NOMO-1 treated with dmso at 0.1 percent for 144 hours (cell line): ENCODE measurements around the gene AP1AR.
A peak's percentile ranks its signal among the peaks of the same experiment; 100 is the strongest.
"Not testable (repeated sequence)": the region's sequence is repeated elsewhere in the genome, so short reads cannot be mapped to it uniquely, and the experiment has no call there.

ENCODE experiments used
- DNase-seq: peaks from one replicate; lab custom pipeline; 2025; ENCODE audit not compliant: unreplicated experiment; lab: John Stamatoyannopoulos, UW

The AP1AR gene, protein sequence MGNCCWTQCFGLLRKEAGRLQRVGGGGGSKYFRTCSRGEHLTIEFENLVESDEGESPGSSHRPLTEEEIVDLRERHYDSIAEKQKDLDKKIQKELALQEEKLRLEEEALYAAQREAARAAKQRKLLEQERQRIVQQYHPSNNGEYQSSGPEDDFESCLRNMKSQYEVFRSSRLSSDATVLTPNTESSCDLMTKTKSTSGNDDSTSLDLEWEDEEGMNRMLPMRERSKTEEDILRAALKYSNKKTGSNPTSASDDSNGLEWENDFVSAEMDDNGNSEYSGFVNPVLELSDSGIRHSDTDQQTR

DNA sequence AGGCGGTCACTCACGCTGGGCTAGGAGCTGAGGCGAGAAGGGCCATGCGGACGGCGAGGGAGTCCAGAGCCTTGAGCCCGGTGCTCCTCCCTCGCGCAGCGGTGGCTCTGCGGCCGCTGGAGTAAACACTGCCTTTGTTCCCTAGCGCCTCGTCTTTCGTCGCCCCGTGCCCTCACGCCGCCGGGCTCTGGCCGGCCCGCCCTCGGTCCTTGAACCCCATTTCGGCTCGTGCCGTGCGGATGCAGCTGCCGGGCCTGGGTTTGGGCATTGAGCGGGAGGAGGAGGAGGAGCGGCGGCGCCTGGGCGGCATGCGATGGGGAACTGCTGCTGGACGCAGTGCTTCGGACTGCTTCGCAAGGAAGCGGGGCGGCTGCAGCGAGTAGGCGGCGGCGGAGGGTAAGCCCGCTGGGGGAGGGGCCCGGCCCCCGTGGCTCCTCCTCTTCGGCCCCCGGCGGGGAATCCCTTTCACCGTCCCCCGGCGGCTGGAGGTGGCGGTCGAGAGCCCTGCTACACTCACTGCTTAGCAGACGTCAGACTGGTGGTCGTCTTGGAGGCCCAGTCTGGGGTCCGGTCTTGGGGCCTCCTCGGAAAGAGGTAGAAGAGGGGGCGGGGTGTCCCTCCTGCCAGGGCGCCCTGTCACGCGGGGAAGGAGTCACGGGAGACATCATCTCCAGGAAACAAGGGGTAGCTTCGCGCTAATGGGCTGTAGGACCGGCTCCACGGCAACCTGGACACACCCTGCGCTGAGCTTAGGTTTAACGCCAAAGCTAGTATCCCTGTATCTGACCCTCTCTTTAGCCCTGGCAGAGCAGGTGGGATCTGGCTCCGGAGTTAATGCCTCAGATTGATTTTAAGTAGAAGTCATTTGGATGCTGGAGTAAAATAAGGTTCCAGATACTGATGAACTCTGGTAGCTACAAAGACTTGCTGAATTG is at the start of gene AP1AR:
Gene AP1AR (plus strand): TSS at position 9 of the 935 bp plus-strand sequence. CDS start 305 bp downstream, at position 314.
- DNase-seq: peak; percentile 59

- DNase-seq: no peak
Observed at GRCh38 chr4:112182604-112183003, 49.0 kb upstream of the AP1AR start.

DNA sequence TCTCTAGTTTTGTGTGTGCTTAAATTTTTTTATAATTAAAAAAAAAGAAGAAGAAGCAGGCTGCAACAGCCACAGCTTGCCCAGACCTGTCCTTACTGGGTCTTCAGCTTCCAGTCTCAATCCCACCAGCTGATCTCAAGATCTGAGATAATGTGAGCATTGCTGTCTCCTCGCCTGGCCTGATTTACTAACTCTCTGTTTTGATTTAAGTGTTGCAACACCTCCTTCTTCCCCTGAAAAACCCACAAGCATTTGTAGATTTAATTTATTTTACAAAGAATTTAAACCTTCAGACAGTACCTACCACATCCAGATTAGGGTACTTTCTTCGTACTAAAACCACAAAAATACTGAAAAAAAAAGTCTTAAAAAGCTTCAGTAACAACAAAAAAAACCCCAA is 48.3 kb upstream of the AP1AR start:
- DNase-seq: peak; percentile 18

DNA sequence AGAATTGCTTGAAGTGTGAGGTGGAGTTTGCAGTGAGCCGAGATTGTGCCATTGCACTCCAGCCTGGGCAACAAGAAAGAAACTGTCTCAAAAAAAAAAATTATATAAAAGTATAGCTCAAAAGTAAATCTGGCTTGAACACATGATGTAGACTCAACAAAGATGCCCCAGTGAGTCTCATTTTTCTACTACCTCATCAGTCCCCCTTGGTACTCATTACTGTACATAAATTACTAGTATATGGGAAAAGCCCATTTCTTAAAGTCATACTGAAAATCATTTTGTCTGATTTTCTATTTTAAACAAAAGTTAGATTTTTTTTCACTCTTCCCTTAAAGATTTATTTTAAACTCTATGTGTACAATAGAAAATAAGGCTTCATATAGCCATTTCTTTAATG is 47.1 kb upstream of the AP1AR start:
- no peak for DNase-seq

DNA sequence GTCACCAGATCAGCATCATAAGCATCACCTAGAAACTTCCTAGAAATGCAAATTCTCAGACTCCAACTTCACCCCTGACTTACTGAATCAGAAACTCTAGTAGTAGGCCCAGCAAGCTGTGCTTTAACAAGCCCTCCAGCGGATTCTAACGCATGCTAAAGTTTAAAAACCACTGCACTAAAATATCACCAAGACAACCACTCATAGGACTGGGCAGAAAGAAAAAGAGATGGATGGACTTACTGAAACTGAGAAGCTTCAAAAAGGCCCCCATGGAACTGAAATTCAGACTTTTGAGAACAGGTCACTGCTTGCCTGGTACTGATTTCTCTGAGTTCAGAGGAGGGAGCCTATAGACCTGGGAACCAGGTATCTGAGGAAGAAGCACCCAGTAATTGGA is 46.3 kb upstream of the AP1AR start:
- no peak for DNase-seq

DNA sequence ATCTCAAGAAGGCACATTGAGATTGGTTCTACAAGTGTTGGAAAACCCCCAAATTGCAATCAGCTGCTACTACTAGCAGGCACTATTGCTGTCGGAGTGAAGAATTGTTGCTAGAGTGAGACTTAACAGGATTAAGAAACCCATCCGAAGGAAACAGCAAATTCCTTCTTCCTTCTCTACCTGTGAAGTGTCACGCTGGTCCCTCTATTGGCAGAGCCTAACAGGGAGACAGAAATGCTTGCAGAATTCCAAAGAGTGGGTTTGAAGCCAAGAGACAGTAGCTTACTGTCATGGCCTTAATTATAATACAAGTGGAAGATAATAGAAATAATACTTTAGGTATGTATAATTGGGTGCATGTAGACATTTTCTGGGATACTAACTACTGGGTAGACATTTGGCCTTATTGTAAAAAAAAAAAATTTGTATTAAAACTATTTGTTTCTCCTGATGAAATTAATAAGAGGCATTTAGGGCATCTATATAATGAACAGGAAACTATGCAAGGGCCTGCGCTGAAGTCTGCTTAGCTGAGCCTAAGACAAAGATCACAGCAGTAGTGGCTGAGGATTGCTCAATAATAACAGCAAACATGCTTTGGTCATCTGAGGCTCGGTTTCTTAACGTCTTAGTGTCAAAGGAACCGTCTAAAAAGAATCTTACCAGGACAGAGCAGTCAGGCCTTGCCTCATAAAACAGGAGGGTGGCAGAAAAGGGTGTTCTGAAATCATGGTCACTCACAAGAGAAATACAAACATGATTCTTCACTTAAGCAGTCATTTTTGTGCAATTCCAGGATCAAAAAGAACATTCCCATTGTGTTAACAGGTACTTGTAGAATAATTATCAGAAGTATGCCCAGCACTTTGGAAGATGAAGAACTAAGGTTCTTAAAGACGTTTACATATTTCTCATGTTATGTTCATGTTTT is 45.6 kb upstream of the AP1AR start:
- peak; percentile 64 for DNase-seq

GRCh38 chr4:112189754-112190153 is 41.8 kb upstream of the AP1AR start:
- DNase-seq: no peak

GRCh38 chr4:112190684-112191083 is 40.9 kb upstream of the AP1AR start:
- DNase-seq: no peak

- DNase-seq: no peak
Observed at GRCh38 chr4:112196461-112196860, 35.1 kb upstream of the AP1AR start.

GRCh38 chr4:112199041-112199440 is 32.5 kb upstream of the AP1AR start:
- DNase-seq: no peak

GRCh38 chr4:112201915-112202505 is 29.6 kb upstream of the AP1AR start:
- no peak for DNase-seq

- no peak for DNase-seq
Observed at GRCh38 chr4:112203593-112203992, 28.0 kb upstream of the AP1AR start.

DNA sequence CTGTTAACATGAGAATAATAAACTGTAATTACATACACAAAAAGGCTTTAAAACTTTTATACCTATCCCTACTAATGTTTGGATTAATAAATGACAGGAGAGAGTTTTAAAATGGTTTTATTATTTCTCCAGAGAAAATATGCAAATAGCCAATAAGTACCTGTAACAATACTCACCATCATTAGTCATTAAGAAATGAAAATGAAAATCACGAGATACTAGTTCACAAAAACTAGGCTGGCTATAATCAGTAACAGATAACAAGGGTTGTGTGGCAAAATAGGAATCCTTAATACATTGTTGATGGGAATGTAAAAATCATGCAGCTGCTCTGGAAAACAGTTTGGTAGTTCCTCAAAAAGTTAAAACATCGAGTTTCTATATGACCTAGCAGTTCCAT is 25.2 kb upstream of the AP1AR start:
- DNase-seq: no peak

- not testable (repeated sequence) for DNase-seq
Observed at GRCh38 chr4:112208137-112209095, 23.2 kb upstream of the AP1AR start.

- DNase-seq: no peak
Observed at GRCh38 chr4:112210777-112211176, 20.8 kb upstream of the AP1AR start.

DNA sequence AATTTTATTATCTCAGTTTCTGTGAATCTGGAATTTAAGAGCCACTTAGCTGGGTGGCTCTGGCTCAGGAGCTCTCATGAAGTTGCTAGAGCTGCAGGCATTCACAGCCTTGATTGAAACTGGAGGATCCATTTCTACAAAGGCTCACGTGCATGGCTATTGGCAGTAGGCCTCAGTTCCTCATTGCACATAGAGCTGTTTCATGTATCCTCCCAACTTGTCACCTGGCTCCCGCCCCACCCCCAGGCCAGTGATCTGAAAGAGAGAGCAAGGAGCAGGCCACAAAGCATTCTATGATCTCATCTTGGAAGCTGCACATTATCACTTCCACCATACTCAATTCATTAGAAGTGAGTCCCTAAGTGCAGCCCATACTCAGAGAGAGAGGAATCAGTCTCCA is 18.5 kb upstream of the AP1AR start:
- peak; percentile 7 for DNase-seq

DNA sequence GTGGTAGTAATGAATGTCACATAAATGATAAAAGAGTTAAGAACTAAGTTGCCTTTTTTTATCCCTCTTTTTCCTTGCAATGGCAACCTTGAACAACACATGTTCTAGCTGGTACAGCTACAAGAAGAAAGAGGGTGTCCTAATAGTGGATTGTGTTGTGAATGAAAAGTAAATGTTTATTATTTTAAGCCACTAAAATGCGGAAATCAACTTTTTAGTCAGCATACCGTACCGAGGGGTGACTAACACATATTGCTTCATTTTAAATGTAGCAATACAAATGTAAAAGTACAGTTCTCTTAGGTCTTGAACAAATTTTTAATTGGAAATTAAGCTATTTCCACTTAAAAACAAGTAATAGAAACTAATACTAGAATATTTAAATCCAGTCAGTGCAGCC is 17.7 kb upstream of the AP1AR start:
- DNase-seq: peak; percentile 46

DNA sequence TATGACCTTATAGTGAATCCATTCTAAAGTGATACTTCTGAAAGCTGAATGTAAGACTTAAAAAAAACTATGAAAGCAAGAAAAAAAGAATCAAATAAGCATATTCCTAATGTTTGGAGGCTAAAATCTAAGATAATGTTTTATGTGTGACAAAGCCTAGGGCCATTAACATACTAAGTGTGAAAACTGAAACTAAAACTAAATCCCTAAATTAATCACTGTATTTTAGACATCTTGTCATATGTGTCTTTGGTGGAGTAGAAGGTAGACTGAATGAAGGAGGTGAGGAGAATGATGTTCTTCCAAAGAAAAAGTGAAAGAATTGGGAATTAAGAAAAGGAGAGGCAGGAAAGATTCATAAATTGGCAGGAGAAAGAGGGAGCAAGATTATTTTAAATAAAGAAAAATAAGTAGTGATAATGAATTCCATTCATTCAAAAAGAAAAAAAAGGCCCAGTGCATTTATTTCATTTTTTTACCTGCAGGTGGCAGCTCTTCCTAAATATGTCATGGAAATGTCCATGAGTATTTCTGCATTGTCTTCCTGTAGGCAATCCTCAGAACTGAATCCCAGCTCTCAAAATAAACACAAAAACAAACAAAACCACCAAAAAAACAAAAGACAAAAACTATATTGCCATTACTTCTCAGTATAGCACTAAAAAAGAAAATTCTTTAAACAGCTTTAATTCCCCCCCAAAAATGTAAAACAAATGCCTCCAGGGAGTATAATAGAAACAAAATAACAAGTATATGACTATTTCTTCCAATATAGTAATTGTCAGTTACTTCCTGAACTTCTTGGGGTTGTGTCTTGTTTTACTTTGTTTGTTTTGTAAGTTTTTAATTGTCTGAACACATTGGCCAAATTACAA is 17.0 kb upstream of the AP1AR start:
- no peak for DNase-seq
